HG02870 (cell line): ENCODE data around the gene NNT.
"Not testable (repeated sequence)": the region's sequence is repeated elsewhere in the genome, so short reads cannot be mapped to it uniquely, and the experiment has no call there.

Experiments used
- ATAC-seq: cut with Tn5 transposase; IDR thresholded peaks from one replicate; pipeline ENCODE4 v1.9.1; 2021; ENCODE audit warnings: mild to moderate bottlenecking, moderate library complexity; ENCODE audit not compliant: unreplicated experiment

The NNT gene

DNA sequence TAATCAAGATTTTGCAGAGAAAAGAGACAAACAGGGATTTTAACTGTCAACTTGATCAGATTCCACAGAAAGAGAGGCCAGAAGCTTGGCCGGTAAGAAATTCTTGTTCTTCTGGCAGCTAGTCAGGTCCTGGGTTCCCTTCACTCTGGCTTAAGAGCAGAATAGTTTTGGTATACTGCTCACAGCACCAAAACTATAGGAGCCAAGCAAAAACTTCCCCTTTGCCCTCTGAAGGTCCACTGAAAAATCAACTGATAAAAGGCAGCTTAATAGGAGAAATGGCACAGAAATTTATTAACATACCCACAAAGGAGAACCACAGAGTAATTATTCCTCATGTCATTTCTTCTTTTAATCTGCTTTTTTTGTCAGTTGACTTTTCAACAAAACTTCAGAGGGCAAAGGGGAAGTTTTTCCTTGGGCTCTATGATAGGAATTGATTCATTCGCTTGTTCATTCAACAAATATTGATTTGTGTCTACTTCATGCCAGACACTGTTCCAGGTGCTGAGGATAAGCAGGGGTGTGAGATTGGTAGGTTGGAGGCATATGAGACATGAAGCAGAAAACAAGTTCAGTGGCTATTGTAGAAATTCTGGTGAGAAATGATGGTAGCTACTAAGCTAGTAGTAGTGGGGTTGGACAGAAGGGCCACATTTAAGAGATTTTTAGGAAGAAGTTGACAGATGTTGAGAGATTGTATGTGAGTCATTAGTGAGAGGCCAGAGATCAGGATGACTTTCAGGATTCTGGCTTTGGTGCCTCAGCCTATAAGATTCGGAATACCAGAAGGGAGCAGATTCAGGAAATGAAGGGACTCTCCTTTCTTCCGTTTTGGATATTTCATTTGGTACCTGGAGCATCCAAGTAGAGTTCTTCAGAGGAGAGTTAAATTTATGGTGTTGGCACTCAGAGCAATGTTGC lies 20.6 kb upstream of the NNT start:
- ATAC-seq, result no peak

DNA sequence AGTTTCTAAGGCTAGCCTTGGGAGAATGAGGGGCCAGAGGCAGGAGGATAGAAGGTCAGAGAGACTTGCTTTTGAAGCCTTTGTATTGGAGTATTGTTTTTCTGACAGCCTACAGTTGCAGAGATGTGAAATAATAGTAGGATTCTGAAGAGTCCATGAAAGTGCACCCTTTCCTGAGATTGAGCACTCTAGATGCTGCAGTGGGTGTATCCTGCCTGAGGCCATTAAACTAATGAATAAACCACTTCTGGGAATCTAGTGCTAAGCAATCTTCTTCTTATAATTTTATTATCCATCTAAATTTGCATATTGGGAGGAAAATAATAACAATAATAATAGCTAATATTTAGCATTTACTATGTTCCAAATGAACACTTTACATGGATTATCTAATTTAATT lies 19.3 kb upstream of the NNT start:
- no peak for ATAC-seq

DNA sequence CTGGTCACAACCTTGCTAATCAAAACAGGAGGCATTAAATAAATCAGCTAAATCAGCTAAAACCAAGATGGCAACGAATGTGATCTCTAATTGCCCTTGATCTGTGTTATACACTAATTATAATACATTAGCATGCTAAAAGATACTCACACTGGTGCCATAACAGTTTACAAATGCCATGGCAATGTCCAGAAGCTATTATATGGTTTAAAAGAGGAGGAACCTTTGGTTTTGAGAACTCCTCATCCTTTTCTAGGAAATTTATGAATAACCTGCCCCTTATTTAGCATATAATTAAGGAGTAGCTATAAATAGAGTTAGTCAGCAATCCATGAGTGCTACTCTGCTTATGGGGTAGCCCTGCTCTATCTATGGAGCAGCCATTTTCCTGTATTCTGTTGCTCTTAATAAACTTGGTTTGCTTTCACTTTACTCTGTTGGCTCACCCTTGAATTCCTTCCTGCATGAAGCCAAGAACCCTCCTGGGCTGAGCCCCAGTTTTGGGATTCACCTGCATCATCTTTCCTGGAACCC lies 18.7 kb upstream of the NNT start:
- no peak for ATAC-seq

DNA sequence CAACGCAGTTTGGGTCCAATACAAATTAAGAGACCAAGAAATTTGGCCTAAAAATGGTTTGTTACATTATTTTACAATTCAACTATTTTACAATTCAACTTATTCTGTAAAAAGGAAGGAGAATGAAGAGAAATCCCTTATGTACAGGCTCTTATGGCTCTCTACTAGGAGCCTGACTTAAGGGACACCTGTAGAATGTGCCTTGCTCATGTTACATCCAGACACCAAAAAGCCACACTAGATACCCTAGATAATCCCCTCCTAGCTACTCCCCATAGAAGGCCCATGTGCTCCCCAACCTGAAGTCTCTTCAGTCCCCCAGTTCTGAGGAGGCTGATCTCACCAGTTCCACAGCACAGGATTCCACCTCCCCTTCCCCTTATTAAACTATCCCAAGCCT lies 14.1 kb upstream of the NNT start:
- no peak for ATAC-seq

DNA sequence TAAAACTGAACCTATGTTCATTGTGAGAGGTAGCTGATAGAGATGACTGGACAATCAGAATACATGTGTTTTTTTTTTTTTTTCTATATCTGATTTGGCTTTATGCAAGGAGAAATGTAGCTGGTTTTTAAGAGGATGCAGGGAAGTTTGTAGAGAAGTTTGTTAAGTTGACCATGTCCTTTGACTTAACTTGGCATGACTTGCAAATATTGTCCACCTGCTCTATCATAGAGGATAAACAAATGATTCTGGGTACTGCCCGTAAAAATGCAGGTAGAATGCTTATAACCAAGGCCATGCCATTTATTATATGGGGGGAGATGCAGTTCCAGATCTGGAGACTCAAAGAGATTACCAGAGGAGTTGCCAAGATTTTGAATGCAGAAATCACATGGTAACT lies 13.7 kb upstream of the NNT start:
- no peak for ATAC-seq

DNA sequence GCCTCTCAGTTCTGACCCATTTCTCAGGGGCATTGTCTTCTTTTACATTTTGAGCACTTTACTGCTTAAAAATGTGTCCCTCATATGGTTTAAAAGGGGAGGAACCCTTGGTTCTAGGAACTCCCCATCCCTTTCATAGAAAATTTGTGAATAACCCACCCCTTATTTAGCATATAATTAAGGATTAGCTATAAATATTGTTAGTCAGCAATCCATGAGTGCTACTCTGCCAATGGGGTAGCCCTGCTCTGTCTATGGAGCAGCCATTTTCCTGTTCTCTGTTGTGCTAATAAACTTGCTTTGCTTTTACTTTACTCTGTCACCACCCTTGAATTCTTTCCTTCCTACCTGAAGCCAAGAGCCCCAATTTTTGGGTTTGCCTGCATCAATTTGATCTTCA lies 12.3 kb upstream of the NNT start:
- no peak for ATAC-seq

DNA sequence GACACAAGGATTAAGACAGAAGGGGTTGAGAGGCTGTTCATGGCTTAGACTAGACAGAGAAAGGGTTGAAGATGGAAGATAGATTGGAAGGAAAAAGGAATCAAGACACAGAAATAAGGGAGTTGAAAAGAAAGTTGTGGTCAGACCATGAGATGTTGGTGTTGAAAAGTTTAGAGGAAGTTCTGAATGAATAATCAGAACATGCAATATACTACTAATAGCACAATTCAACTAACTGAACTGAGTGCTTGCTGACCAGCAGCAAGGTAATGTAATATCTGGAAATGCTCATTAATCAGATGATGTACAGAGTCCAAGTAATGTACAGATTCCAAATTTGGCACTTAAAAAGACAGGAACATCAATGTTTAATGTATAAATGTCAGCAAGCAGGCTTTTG lies 10.6 kb upstream of the NNT start:
- ATAC-seq, result peak; percentile 78

DNA sequence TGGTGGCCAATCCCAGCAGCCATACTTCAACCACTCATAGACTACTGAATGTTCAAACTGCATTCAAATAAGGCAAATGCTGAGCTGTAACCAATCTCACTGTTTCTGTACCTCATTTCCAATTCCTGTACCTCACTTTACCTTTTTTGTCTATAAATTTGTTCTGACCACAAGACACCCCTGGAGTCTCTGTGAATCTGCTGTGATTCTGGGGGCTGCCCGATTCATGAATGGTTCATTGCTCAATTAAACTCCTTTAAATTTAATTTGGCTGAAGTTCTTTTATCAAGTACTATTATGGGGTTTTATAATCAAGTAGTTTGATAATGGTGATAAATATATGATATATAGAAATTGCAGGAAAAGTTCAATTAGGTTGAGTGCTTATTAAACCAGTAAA lies 4.1 kb upstream of the NNT start:
- not testable (repeated sequence) for ATAC-seq

DNA sequence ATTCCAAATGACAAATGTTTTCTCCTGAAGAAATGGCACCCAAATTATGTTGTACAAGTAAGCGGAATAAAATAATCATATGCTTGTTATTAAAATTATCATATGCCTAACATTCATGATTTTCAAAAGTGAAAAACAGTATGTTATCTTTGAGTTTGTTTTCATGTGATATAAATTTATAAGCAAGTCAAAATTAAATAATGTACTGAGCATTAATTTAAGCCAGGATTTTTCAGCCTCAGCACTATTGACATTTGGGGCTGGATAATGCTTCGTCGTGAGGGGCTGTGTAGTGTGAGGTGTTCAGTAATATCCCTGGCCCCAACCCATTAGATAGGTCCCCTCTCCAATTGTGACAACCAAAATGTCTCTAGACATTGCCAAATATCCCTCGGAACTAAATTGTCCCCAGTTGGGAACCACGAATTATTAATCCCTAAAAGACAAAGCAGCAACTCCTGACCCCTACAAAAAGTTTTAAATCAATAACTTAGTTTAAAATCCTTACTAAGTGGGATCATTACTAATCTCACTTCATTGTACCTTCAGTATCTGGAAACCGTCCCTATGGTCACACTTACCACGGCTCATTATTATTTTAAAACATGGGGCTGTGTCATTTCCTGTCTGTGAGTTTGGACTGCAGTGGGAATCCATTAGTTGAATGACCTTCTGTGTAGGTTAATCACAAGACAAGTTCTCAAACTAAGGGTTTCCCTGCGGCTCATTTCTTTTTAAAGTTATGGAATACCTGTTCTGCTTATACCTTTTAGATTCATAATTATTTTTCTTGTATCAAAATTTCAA lies 1.3 kb upstream of the NNT start:
- ATAC-seq, result peak; percentile 30

DNA sequence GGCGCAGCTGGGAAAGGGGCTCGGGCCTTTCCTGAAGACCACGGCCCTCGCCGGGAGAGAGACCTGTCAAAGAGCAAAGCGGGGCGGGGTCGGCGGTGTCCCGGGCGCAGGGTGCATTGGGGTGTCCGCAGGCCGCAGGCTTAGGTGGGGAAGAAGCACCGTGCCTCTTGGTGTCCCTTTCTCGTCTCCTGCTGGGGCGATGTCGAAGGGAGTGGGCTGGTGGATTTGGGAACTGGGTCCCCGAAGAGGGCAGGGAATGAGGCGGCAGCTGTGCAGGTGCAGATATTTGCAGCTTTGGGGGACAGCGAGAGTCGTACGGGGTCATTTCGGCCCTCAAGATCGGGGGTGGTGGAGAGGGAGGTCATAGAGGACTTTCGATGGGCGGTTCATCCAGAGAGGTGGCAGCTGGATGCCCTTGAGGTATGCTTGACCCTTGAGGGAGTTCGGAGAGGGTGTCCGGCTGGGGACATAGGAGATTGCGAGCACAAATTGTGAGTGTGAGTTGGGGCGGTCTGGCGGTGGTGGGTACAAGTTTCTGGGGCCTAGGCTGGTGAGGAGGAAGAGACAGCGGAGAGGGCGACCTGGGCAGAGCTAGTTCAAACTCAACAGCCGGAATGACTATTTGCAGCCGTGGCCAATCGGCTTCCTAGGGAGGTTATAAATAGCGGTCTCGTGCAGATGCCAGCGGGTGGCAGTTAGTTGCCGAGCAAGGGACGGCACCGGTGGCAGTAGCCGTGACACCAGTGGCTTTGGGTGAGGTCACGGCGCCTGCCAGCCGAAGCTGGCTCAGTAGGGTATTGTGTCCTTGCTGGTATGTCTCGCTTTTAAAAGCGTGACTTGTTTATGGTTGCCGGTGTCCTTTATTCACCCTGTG lies 601 bp downstream of the NNT start:
- ATAC-seq, result peak; percentile 41

DNA sequence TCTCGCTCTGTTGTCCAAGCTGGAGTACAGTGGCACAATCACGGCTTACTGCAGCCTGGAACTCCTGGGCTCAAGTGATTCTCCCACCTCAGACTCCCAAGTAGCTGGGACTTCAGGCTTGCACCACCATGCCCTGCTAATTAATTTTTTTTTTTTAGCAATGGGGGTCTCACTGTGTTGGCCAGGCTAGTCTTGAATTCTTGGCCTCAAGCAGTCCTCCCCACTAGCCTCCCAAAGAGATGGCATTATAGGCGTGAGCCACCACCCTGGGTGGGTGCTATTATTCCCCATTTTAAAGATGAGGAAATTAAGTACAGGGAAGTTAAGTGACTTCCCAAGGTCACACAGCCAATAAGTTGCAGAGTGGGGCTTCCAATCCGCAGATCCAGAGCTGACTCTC lies 1.7 kb downstream of the NNT start:
- no peak for ATAC-seq

DNA sequence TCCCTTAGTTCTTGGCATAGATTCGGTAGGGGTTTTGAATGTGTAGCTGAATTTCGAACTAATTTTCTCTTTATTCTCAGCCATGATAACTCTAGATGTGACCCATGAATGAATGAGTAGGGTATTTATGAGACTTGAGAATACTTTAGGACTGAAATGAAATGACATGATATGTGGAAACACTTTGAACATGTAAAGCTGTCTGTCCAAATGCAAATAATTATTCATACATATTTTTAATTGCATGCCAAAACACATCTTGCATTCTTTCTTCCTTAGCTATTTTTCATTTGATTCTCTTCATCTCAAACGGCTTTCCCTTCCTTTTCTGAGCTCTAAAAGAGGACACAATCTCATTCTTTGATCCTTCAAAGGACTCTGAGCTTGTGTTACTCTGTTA lies 3.4 kb downstream of the NNT start:
- ATAC-seq, result no peak

DNA sequence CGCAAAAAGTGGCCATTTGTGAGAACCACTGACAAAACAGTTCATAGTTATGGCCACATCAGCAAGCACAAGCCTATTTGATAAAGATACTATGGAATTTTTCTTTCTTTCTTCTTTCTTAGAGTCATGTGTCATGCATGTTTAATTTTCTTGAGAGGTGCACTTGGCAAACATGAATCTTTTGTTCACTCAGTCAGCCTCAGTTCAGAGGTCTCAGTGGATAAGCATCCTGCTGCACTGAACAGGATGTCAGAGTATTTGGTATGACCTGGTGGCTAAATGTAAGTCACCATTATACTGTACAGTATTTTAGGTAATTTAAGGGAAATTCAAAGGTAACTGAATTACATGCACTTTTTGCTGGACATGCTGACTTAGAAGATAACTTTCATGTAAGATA lies 5.4 kb downstream of the NNT start:
- ATAC-seq, result no peak

DNA sequence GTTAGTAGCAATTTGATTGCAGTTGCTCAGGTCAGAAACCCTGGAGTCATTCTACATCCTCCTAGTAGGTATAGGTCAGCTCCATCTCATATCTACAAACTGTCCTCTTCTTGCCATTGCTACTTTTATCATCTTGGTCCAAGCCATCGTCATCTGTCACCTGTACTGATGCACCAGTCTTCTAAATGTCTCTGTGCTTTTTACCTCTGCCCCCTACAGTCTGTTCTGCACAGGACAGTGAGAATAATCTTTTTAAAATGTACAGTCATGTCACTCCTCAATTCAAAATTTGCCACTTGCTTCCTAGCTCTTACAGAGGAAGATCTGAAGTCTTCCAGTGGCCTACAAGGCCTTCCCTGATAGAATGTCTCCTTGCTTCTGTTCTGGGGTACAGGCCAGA lies 6.8 kb downstream of the NNT start:
- ATAC-seq, result peak; percentile 92

DNA sequence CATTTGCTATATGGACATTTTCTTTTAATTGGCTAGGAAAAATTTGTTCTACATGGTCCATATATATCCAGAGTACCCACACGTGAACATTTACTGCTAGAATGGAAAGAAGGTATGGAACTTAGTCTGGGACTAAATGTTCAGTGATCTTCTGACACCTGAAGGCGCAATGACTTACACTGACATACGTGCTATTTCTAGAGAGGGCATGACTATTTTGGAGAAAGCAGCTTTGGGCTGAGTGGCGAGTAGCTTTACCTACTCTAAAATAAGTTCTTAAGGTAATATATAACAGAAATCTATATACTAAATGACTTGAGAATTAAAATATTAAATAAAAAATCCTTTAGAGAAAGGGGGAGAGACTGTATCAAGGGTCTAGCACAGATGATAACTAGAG lies 10.4 kb downstream of the NNT start:
- no peak for ATAC-seq

DNA sequence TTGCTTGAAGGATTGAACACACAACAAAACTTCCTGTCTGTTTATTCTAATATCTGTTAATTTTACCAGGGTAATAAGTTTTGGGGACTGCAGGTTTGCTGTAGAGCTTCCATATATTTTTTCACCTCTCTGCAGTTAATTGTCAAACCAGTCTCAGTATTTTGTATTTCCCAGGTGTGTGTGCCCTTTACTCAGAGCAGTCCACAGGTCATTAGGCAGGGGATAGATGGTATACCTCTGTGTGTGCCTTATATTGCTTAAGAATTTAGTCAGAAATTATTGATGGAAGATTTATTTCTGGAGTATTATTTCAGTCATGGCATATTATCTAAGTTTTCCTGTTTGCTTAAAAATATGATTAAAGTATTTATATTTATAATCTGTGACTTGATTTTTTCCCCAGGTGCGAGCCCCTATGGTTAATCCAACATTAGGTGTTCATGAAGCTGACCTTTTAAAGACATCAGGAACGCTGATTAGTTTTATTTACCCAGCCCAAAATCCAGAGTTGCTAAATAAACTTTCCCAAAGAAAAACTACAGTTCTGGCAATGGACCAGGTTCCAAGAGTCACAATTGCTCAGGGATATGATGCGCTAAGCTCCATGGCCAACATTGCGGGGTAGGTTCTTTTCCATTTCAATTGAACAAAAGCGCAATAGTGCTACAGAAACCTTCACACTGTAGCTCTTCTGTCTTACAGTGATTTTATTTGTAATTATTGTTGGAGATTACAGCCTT lies 12.6 kb downstream of the NNT start:
- ATAC-seq, result no peak

DNA sequence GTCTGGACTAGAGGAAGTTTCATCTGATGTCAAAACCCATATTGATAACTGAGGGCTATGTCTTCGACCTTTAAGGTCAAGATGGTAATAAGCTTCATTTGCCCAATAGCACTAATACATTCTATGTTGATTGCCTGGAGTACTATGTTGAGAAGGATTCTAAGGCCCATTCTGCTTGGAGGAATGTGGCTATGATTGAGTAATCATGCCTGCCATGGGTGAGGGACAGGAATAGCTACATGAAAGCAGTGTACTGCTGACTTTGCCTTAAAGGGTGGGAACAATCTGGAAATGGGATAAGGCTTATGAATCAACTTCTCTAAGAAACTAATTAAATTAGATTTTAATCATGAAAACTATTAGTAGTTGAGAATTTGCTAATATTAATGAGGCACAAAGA lies 13.6 kb downstream of the NNT start:
- no peak for ATAC-seq

DNA sequence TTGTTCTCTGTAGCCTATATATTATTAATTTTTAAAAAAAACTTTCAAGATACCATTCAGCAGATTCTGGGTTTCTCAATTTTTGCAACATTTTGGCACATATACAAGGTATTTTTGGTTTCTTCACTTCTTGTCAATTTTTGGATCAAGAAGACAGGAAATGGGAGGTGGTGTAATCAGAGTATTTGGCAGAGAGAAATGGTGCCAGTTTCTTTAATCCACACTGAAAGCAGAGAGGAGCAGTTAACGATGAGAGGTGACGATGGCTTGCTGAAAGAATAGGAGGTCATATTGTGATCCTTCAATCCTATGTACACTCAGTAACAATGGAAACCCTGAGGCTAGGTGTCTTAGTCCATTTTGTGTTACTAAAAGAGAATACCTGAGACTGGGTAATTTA lies 16.4 kb downstream of the NNT start:
- no peak for ATAC-seq

DNA sequence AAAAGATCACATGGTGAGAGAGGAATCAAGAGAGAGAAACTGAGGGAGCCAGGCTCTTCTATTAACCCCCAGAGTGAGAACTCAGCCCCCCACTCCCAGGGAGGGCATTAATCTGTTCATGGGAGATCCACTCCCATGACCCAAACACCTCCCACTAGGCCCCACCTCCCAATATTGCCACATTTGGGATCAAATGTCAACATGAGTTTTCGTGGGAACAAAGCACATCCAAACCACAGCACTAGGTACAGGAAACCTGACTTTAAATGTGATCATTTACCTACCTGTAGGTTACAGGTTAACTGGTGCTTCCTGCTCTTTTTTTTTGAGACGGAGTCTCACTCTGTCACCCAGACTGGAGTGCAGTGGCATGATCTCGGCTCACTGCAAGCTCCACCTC lies 16.9 kb downstream of the NNT start:
- no peak for ATAC-seq

DNA sequence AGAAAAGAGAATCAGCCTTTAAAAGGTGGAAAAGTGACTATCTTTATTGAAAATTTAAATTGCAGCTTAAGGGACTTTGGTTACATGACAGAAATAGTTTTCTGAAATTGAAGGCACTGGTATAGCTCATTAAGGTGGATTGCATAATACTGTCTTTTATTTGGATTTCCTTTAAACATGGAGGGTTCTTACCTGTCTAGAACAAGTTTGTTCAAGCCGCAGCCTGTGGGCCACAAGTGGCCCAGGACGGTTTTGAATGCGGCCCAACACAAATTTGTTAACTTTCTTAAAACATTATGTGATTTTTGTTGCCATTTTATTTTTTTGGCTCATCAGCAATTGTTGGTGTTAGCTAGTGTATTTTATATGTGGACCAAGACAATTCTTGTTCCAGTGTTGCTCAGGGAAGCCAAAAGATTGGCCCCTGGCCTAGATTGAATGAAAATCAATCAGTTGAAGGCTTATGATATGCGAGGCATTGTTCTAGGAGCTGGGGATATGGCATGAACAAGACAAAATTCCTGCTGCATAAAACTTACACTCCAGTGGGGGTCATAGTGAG lies 18.0 kb downstream of the NNT start:
- no peak for ATAC-seq
